Endothelial cell of umbilical vein (primary cell): ENCODE results near the gene PROM1.

ENCODE experiments used
- EZH2 ChIP-seq: IDR thresholded peaks from 2 replicates; pipeline ENCODE4 v1.6.1; 2012; ENCODE audit warnings: borderline replicate concordance, low read depth, mild to moderate bottlenecking, moderate library complexity, low read length, inconsistent platforms; ENCODE audit not compliant: severe bottlenecking
- FOS ChIP-seq: IDR thresholded peaks from 2 replicates; pipeline ENCODE4 v1.6.1; 2011; ENCODE audit warnings: mild to moderate bottlenecking, low read length, moderate library complexity, borderline replicate concordance; ENCODE audit not compliant: insufficient read depth
- JUN ChIP-seq: IDR thresholded peaks from 2 replicates; pipeline ENCODE4 v1.6.1; 2011; ENCODE audit warnings: borderline replicate concordance, low read depth; ENCODE audit not compliant: insufficient read length, insufficient read depth
- MAX ChIP-seq: IDR thresholded peaks from 2 replicates; pipeline ENCODE4 v1.6.1; 2011; ENCODE audit not compliant: insufficient read depth, insufficient read length
- MYC ChIP-seq: IDR thresholded peaks from one replicate; pipeline ENCODE4 v1.6.1; 2011; ENCODE audit warnings: mild to moderate bottlenecking, low read depth, low read length
- POLR2A ChIP-seq: IDR thresholded peaks from 2 replicates; pipeline ENCODE4 v1.6.1; 2012; ENCODE audit warnings: low read depth, mild to moderate bottlenecking, control low read depth, low read length
- POLR2AphosphoS5 ChIP-seq: IDR thresholded peaks from 2 replicates; pipeline ENCODE4 v1.6.1; 2012; ENCODE audit warnings: low read depth, mild to moderate bottlenecking, control low read depth, low read length, moderate library complexity; ENCODE audit not compliant: insufficient read depth
- TF ChIP-seq, protein P1 (sequence below), 2 donors: IDR thresholded peaks; 1 replicate in 1 of 2; 2 replicates in 1 of 2; pipeline ENCODE4 v1.5.1; 2011; ENCODE audit warnings: low read length in 2 of 2, mild to moderate bottlenecking in 2 of 2, moderate library complexity in 2 of 2, control low read depth in 1 of 2, inconsistent platforms in 1 of 2, low read depth in 1 of 2; ENCODE audit not compliant: insufficient read depth in 1 of 2; ENCODE audit errors: extremely low read depth in 1 of 2

DNA sequence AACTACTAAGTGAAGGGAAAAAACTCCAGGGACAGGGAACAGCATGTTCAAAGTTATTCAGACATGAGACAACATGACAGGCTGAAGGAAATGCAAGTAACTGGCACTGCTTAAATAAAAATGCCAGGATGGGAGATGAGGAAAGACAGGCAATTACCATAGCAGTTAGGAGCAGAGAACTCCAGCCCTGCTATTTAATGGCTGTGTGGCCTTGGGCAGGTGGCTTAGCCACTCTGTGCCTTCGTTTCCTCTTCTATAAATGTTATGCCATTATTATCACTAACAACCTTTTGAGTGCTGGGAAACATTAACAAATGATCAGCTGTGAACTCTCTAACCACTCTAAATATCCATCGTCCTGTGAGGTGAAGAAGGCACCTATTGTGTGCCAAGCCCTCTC, 32.7 kb downstream of the PROM1 start:
- TF ChIP-seq POLR2AphosphoS5 = no peak
- TF ChIP-seq, protein P1, sequence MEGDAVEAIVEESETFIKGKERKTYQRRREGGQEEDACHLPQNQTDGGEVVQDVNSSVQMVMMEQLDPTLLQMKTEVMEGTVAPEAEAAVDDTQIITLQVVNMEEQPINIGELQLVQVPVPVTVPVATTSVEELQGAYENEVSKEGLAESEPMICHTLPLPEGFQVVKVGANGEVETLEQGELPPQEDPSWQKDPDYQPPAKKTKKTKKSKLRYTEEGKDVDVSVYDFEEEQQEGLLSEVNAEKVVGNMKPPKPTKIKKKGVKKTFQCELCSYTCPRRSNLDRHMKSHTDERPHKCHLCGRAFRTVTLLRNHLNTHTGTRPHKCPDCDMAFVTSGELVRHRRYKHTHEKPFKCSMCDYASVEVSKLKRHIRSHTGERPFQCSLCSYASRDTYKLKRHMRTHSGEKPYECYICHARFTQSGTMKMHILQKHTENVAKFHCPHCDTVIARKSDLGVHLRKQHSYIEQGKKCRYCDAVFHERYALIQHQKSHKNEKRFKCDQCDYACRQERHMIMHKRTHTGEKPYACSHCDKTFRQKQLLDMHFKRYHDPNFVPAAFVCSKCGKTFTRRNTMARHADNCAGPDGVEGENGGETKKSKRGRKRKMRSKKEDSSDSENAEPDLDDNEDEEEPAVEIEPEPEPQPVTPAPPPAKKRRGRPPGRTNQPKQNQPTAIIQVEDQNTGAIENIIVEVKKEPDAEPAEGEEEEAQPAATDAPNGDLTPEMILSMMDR (IDR thresholded peaks at IDR 0.05; ENCODE audit: extremely low read depth in 1 of 2, insufficient read depth in 1 of 2, low read depth in 1 of 2, low read length in 2 of 2) = no peak
- TF ChIP-seq POLR2A = no peak
- TF ChIP-seq MYC = no peak
- TF ChIP-seq MAX = no peak
- TF ChIP-seq FOS = no peak
- TF ChIP-seq EZH2 = no peak
- TF ChIP-seq JUN = no peak
